ENCODE measurements around the gene MMP7.

The MMP7 gene

DNA sequence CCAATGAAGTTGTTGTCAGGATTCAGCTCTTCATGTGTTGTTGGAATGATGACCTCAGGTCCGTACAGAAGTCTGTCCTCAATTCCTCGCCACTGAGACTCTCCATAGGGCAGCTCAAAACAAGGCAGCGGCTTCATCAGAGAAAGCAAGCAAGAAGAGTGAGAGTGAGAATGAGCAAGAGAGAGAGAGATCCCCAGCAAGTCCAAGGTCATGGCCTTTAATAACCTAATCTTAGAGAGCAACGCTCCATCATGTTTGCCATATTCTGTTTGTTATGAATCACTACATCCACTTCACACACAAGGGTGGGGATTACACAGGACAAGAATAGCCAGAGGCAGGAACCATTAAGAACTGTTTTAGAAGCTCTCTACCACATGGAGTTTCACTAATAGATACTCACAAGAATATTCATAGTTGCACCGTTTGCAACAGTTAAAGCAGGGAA, 23.3 kb upstream of the MMP7 start:
- in situ Hi-C loops (cut with HindIII; ENCODE audit: low pct_unique_long_range_greater_than_20kb, low sequenced_read_pairs) = no loop called here
- no peak for TF ChIP-seq JUND (IDR thresholded peaks at IDR 0.05; ENCODE audit: low read depth)
- no peak for DNase-seq (ENCODE audit: low read depth in 1 of 2, low spot score in 1 of 2)

DNA sequence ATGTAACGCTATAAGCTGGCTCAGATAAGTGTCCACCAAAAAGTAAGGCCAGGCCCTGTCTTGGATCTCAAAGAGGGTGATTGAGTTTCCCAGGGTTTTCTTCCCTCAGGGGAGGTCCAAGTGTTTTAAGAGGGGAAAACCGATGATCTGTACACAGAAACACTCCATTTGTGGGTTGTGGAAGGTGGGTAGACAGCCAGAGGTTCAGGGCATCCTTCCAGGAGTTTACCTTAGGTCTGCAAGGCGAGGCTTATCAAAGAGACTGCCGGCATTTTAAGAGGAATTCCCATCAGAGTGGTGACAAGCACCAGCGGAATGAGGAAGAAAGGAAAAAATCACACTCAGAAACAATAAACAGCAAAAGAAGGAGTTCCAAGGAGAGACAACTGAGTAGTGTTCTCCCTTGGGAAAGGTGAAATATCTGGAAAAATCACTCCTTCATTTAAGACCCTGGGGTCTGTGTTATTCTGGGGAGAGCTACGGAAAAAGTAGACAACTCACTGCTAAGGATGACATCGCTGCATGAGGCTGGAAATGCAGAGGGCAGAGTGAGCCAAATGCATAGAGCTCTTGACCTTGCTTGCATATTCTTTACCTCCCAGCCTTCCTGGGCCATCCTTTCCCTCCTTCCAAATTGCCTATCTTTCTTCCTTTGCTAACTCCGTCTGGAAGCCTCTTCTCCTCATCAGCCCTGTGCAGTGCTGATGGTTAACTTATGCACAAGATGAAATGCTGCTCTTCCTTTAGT, 22.1 kb upstream of the MMP7 start:
- no peak for DNase-seq (ENCODE audit: low read depth in 1 of 2, low spot score in 1 of 2)
- TF ChIP-seq JUND (IDR thresholded peaks at IDR 0.05; ENCODE audit: low read depth) = no peak
- in situ Hi-C loops (cut with HindIII; ENCODE audit: low pct_unique_long_range_greater_than_20kb, low sequenced_read_pairs) = no loop called here

DNA sequence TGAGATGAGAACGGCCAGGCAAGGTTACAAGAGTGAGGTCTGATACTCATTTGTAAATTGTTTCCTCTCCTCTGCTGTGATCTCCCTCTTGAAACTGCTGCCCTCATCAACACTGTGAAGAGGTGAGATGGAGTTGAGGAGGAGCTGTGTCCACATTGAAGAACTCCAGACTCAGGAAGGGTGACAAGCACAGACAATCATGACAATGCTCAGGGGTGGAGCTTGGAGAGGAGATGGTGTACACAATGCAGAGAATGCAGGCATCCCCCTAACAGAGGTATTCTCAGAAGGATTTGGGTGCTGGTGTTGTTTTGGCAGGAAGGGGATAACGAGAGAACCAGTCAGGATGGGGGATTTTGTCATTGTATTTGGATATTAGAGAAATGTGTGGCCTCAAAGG, 21.5 kb upstream of the MMP7 start:
- no peak for DNase-seq (ENCODE audit: low read depth in 1 of 2, low spot score in 1 of 2)
- in situ Hi-C loops (cut with HindIII; ENCODE audit: low pct_unique_long_range_greater_than_20kb, low sequenced_read_pairs) = no loop called here
- no peak for TF ChIP-seq JUND (IDR thresholded peaks at IDR 0.05; ENCODE audit: low read depth)

DNA sequence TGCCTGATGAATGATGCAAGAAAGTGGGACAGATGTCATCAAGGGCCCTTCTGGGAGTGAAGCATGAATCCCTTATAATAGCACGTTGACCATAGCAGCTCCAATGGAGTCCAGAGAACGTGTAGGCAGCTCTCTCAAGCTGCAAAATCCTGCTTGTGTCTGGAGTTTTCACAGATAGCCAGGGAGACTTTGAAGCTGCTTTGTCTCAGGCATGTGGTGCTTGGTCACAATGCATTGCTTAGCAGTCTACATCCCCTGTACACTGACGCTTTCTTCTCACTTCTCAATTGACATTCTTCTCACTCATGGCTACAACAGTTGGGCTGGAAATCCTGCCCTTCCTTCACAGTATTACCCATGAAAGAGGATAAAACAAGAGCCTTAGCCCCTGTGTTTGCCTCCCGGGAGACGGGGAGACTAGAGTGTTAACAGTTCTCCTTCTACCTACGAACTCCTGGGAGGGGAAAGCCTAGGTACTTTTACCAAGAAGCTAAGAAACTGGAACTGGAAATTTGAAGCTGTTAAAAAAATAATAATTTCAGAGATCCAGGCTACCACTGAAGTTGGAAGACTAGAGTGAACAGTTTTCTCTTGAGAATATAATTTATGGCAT, 20.7 kb upstream of the MMP7 start:
- DNase-seq (ENCODE audit: low read depth in 1 of 2, low spot score in 1 of 2) = no peak
- TF ChIP-seq JUND (IDR thresholded peaks at IDR 0.05; ENCODE audit: low read depth) = no peak
- in situ Hi-C loops (cut with HindIII; ENCODE audit: low pct_unique_long_range_greater_than_20kb, low sequenced_read_pairs) = no loop called here

DNA sequence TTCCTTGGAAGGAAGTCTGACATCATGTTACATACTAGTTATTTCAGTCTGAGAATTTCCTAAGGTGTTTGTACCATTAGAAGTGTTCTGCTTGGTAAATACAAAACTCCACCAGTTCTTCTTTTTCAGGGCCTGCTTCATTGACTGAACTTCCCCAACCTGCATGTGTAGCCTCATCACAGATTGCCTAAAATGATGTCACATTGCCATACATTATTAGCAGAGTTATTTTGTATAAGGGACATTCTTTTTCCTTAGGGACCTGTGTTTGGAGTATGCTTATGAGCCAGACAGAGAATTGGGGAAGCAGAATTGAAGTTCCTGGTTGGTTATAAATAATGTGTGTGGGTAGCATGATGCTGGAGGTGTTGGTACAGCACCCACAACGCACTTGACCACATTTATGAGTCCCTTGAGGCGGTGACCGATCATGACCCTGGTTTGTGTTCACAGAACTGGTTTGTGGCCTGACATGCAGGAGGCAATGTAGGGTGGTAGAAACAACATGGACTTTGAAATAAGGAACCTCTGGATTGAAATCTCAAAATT, 16.4 kb upstream of the MMP7 start:
- TF ChIP-seq JUND (IDR thresholded peaks at IDR 0.05; ENCODE audit: low read depth) = no peak
- in situ Hi-C loops (cut with HindIII; ENCODE audit: low pct_unique_long_range_greater_than_20kb, low sequenced_read_pairs) = no loop called here
- DNase-seq (ENCODE audit: low read depth in 1 of 2, low spot score in 1 of 2) = peak in 1 of 2 experiments; percentile 88

DNA sequence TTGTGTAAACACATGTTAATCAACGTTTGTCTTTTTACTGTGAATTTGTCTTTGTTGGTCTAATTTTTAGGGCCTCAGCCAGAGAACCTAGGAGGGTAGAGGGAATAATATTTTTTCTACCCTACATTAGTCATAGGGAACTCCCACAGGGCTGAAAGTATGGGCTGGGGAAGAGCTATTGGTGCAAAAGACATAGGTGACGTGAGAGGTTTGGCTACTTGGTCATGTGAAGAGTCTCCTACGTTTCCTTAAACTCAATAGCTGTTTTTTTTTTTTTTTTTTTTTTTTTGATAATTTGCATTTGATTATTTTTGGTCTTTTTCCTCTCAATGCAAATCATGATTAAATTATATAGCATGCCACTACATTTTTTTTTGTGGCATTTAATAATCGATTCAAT, 15.9 kb upstream of the MMP7 start:
- in situ Hi-C loops (cut with HindIII; ENCODE audit: low pct_unique_long_range_greater_than_20kb, low sequenced_read_pairs) = no loop called here
- no peak for DNase-seq (ENCODE audit: low read depth in 1 of 2, low spot score in 1 of 2)
- no peak for TF ChIP-seq JUND (IDR thresholded peaks at IDR 0.05; ENCODE audit: low read depth)

DNA sequence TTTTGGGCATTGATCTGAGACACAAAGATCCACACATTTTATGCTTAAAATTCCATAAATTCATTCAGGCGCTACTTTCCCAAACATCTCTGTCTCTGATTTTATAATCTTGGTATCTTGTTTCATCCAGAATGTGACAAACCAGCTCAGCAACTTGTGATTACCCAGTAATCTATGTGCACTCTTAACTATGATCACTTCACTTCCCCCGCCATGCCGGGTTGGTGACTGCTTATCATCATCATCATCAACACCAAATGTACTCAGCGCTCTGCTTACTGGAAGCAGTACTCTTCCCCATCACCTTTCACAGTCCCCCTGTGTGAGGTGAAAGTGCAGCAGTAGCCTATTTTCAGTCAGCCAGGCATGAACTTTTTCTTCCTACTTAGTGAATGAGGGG, 15.2 kb upstream of the MMP7 start:
- TF ChIP-seq JUND (IDR thresholded peaks at IDR 0.05; ENCODE audit: low read depth) = no peak
- DNase-seq (ENCODE audit: low read depth in 1 of 2, low spot score in 1 of 2) = no peak
- in situ Hi-C loops (cut with HindIII; ENCODE audit: low pct_unique_long_range_greater_than_20kb, low sequenced_read_pairs) = no loop called here

DNA sequence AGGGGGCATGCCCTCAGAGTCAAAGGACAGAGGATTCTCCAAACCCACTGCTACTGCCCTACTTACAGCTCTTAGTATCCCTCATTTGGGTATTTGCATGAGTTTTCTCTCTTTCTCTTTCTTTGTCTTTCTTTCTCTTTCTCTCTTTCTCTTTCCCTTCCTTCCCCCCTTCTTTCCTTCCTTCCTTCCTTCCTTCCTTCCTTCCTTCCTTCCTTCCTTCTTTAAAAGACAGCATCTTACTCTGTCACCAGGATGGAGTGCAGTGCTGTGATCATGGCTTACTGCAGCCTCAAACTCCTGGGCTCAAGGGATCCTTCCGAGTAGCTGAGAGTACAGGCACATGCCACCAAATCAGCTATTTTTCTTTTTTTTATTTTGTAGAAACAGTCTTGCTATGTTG, 14.0 kb upstream of the MMP7 start:
- no peak for DNase-seq (ENCODE audit: low read depth in 1 of 2, low spot score in 1 of 2)
- no peak for TF ChIP-seq JUND (IDR thresholded peaks at IDR 0.05; ENCODE audit: low read depth)
- in situ Hi-C loops (cut with HindIII; ENCODE audit: low pct_unique_long_range_greater_than_20kb, low sequenced_read_pairs) = no loop called here

DNA sequence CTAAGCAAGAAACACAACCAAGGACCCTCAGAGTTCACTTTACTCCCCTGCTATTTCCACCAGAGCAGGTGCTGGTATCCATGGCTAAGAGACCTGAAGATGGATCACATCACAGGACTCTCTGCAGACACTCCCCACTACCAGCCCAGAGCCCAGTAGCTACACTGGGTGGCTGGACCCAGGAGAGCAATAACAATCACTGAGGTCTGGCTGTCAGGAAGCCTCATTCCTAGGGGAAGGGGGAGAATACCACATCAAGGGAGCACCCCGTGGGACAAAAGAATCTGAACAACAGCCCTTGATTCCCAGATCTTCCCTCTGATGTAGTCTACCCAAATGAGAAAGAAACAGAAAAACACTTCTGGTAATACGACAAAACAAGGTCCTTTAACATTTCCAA, 9.0 kb upstream of the MMP7 start:
- no peak for TF ChIP-seq JUND (IDR thresholded peaks at IDR 0.05; ENCODE audit: low read depth)
- no peak for DNase-seq (ENCODE audit: low read depth in 1 of 2, low spot score in 1 of 2)
- in situ Hi-C loops (cut with HindIII; ENCODE audit: low pct_unique_long_range_greater_than_20kb, low sequenced_read_pairs) = no loop called here

DNA sequence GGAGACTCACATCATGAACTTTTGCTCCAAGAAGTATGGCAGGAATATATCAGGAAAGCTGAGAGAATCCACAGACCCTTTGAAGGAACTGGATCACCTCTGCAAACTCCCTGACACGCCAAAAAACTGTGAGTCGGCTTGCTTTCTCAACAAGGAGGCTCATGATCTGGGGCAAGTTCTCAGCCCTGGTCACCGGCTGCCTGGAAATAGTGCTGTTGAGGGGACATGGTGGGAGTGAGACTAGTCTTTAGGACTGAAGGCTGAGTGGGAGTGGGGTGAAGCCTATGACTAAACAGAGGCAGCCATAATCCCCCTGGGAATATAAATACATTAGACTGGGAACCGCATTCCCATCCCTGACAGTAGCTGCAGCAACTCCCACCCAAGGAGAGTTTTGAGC, 8.4 kb upstream of the MMP7 start:
- in situ Hi-C loops (cut with HindIII; ENCODE audit: low pct_unique_long_range_greater_than_20kb, low sequenced_read_pairs) = no loop called here
- no peak for TF ChIP-seq JUND (IDR thresholded peaks at IDR 0.05; ENCODE audit: low read depth)

DNA sequence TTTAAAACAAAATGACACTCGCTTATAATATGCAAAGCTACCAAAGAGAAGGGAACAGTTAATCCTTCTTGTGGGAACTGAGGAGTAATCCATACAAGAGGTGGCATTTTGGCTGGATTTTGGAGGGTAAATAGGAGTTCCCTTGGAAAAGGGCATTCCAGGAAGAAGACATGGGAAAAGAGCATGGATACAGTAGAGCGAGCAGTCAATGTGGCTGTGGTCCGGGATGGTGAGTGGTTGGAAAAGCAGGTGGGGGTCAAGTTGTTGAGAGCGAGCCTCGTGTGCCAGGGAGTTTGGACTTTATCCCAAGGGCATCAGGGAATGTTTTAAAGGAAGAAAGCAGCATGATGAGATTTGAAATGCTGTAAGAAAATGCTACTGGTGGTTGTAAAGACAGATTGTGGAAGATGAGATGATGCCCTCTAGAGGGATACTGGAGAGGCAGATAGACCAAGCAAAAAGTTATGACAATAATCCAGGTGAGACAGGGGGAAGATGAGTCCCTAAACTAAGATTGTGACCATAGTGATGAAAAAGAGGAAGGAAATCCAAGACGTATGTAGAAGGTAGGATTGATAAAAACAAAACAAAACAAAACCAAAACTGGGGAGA, 3.8 kb upstream of the MMP7 start:
- no peak for TF ChIP-seq JUND (IDR thresholded peaks at IDR 0.05; ENCODE audit: low read depth)
- in situ Hi-C loops (cut with HindIII; ENCODE audit: low pct_unique_long_range_greater_than_20kb, low sequenced_read_pairs) = no loop called here
- peak in 1 of 2 experiments; percentile 22 for DNase-seq (ENCODE audit: low read depth in 1 of 2, low spot score in 1 of 2)

More for the DNA sequence above, 8.4 kb upstream of the MMP7 start:
- no peak for DNase-seq (ENCODE audit: low read depth in 1 of 2, low spot score in 1 of 2)

DNA sequence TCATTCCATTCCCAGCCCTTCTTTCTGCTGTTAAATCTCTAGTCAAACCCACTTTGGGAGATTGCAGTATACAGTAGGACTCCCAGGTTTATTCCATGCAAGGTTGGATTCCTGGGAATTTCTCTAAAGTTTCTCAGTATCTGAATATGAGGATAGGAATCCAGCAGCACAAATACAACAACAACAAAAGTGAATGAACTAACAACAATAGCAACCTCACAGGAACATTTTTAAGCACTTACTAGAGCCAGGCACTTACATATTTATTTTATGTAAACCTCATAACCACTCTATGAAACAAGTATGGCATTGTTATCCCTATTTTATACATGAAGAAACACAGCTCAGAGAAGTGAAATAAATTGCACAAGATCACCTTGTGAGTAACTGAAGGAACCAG, 1.9 kb downstream of the MMP7 start:
- in situ Hi-C loops (cut with HindIII; ENCODE audit: low pct_unique_long_range_greater_than_20kb, low sequenced_read_pairs) = no loop called here
- no peak for TF ChIP-seq JUND (IDR thresholded peaks at IDR 0.05; ENCODE audit: low read depth)
- no peak for DNase-seq (ENCODE audit: low read depth in 1 of 2, low spot score in 1 of 2)

DNA sequence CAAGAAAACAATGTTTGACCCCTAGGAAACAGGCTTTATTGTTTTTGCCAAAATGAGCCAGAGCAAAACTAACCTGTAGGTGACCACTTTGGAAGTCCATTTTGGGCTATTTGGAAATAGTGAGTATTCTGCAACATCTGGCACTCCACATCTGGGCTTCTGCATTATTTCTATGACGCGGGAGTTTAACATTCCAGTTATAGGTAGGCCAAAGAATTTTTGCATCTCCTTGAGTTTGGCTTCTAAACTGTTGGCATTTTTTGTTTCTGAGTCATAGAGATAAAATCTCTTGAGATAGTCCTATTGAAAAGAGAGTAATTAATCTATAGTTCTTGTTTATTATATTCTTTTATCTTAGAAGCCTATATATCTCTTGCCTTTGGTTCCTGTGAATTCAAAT, 2.9 kb downstream of the MMP7 start:
- no peak for TF ChIP-seq JUND (IDR thresholded peaks at IDR 0.05; ENCODE audit: low read depth)
- in situ Hi-C loops (cut with HindIII; ENCODE audit: low pct_unique_long_range_greater_than_20kb, low sequenced_read_pairs) = no loop called here
- no peak for DNase-seq (ENCODE audit: low read depth in 1 of 2, low spot score in 1 of 2)

Measured in T47D (cell line).